ENCODE measurements around the gene ABCA12. TPM values are rescaled to one million over a fixed set of nuclear protein-coding genes. Genes with fewer than 3 reads are reported as not detected.

Gene ABCA12
- total and polyA plus RNA-seq, 10 of the 15 experiments (the other 5 are each of a cell fraction or from before 2014, with no cell fraction given) = 1.2 to 12.1 (median 6.0) TPM

DNA sequence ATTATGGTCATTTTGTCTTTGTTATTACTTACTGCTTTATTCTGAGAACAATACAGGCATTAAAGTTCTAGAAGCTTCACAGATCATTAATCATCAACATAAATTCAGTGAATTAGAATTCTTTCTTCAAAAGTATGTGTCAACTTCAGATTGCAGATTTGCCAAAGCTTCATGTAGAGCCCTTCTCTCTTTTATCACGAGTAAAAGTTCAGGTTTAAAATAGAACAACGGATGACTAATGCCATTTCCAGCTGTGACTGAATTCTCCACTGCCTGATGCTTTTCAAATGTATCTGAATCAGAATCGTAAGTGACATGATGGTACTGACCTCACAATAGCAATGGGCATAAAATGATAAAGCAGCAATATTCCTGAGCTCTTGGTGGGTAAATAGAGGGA is 116.0 kb downstream of the ABCA12 start (continued):
- TF ChIP-seq SUPT20H (IDR thresholded peaks at IDR 0.05; ENCODE audit: borderline replicate concordance, control insufficient read depth, low read depth, low read length) = no peak
- TF ChIP-seq, protein P1, sequence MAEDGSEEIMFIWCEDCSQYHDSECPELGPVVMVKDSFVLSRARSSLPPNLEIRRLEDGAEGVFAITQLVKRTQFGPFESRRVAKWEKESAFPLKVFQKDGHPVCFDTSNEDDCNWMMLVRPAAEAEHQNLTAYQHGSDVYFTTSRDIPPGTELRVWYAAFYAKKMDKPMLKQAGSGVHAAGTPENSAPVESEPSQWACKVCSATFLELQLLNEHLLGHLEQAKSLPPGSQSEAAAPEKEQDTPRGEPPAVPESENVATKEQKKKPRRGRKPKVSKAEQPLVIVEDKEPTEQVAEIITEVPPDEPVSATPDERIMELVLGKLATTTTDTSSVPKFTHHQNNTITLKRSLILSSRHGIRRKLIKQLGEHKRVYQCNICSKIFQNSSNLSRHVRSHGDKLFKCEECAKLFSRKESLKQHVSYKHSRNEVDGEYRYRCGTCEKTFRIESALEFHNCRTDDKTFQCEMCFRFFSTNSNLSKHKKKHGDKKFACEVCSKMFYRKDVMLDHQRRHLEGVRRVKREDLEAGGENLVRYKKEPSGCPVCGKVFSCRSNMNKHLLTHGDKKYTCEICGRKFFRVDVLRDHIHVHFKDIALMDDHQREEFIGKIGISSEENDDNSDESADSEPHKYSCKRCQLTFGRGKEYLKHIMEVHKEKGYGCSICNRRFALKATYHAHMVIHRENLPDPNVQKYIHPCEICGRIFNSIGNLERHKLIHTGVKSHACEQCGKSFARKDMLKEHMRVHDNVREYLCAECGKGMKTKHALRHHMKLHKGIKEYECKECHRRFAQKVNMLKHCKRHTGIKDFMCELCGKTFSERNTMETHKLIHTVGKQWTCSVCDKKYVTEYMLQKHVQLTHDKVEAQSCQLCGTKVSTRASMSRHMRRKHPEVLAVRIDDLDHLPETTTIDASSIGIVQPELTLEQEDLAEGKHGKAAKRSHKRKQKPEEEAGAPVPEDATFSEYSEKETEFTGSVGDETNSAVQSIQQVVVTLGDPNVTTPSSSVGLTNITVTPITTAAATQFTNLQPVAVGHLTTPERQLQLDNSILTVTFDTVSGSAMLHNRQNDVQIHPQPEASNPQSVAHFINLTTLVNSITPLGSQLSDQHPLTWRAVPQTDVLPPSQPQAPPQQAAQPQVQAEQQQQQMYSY (CRISPR knock-in tag; IDR thresholded peaks at IDR 0.05) = no peak
- TF ChIP-seq, protein P2, sequence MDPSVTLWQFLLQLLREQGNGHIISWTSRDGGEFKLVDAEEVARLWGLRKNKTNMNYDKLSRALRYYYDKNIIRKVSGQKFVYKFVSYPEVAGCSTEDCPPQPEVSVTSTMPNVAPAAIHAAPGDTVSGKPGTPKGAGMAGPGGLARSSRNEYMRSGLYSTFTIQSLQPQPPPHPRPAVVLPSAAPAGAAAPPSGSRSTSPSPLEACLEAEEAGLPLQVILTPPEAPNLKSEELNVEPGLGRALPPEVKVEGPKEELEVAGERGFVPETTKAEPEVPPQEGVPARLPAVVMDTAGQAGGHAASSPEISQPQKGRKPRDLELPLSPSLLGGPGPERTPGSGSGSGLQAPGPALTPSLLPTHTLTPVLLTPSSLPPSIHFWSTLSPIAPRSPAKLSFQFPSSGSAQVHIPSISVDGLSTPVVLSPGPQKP (IDR thresholded peaks at IDR 0.05; ENCODE audit: low read depth, low read length) = no peak
- TF ChIP-seq, protein P3, sequence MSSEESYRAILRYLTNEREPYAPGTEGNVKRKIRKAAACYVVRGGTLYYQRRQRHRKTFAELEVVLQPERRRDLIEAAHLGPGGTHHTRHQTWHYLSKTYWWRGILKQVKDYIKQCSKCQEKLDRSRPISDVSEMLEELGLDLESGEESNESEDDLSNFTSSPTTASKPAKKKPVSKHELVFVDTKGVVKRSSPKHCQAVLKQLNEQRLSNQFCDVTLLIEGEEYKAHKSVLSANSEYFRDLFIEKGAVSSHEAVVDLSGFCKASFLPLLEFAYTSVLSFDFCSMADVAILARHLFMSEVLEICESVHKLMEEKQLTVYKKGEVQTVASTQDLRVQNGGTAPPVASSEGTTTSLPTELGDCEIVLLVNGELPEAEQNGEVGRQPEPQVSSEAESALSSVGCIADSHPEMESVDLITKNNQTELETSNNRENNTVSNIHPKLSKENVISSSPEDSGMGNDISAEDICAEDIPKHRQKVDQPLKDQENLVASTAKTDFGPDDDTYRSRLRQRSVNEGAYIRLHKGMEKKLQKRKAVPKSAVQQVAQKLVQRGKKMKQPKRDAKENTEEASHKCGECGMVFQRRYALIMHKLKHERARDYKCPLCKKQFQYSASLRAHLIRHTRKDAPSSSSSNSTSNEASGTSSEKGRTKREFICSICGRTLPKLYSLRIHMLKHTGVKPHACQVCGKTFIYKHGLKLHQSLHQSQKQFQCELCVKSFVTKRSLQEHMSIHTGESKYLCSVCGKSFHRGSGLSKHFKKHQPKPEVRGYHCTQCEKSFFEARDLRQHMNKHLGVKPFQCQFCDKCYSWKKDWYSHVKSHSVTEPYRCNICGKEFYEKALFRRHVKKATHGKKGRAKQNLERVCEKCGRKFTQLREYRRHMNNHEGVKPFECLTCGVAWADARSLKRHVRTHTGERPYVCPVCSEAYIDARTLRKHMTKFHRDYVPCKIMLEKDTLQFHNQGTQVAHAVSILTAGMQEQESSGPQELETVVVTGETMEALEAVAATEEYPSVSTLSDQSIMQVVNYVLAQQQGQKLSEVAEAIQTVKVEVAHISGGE (CRISPR knock-in tag; IDR thresholded peaks at IDR 0.05) = no peak
- TF ChIP-seq, protein P4, sequence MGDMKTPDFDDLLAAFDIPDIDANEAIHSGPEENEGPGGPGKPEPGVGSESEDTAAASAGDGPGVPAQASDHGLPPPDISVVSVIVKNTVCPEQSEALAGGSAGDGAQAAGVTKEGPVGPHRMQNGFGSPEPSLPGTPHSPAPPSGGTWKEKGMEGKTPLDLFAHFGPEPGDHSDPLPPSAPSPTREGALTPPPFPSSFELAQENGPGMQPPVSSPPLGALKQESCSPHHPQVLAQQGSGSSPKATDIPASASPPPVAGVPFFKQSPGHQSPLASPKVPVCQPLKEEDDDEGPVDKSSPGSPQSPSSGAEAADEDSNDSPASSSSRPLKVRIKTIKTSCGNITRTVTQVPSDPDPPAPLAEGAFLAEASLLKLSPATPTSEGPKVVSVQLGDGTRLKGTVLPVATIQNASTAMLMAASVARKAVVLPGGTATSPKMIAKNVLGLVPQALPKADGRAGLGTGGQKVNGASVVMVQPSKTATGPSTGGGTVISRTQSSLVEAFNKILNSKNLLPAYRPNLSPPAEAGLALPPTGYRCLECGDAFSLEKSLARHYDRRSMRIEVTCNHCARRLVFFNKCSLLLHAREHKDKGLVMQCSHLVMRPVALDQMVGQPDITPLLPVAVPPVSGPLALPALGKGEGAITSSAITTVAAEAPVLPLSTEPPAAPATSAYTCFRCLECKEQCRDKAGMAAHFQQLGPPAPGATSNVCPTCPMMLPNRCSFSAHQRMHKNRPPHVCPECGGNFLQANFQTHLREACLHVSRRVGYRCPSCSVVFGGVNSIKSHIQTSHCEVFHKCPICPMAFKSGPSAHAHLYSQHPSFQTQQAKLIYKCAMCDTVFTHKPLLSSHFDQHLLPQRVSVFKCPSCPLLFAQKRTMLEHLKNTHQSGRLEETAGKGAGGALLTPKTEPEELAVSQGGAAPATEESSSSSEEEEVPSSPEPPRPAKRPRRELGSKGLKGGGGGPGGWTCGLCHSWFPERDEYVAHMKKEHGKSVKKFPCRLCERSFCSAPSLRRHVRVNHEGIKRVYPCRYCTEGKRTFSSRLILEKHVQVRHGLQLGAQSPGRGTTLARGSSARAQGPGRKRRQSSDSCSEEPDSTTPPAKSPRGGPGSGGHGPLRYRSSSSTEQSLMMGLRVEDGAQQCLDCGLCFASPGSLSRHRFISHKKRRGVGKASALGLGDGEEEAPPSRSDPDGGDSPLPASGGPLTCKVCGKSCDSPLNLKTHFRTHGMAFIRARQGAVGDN (IDR thresholded peaks at IDR 0.05) = no peak
- TF ChIP-seq, protein P5, sequence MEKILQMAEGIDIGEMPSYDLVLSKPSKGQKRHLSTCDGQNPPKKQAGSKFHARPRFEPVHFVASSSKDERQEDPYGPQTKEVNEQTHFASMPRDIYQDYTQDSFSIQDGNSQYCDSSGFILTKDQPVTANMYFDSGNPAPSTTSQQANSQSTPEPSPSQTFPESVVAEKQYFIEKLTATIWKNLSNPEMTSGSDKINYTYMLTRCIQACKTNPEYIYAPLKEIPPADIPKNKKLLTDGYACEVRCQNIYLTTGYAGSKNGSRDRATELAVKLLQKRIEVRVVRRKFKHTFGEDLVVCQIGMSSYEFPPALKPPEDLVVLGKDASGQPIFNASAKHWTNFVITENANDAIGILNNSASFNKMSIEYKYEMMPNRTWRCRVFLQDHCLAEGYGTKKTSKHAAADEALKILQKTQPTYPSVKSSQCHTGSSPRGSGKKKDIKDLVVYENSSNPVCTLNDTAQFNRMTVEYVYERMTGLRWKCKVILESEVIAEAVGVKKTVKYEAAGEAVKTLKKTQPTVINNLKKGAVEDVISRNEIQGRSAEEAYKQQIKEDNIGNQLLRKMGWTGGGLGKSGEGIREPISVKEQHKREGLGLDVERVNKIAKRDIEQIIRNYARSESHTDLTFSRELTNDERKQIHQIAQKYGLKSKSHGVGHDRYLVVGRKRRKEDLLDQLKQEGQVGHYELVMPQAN (conservative IDR thresholded peaks at IDR 0.05) = no peak
- TF ChIP-seq HCFC1 (IDR thresholded peaks at IDR 0.05; ENCODE audit: low read length) = no peak
- no peak for TF ChIP-seq TBL1XR1 (IDR thresholded peaks at IDR 0.05; ENCODE audit: low read depth, low read length)
- no peak for TF ChIP-seq ZSCAN29 (IDR thresholded peaks at IDR 0.05)
- TF ChIP-seq ZNF207 (IDR thresholded peaks at IDR 0.05; ENCODE audit: borderline replicate concordance) = no peak
- TF ChIP-seq, protein P6, sequence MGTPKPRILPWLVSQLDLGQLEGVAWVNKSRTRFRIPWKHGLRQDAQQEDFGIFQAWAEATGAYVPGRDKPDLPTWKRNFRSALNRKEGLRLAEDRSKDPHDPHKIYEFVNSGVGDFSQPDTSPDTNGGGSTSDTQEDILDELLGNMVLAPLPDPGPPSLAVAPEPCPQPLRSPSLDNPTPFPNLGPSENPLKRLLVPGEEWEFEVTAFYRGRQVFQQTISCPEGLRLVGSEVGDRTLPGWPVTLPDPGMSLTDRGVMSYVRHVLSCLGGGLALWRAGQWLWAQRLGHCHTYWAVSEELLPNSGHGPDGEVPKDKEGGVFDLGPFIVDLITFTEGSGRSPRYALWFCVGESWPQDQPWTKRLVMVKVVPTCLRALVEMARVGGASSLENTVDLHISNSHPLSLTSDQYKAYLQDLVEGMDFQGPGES (IDR thresholded peaks at IDR 0.05) = no peak
- TF ChIP-seq LARP7 (IDR thresholded peaks at IDR 0.05) = no peak
- TF ChIP-seq SMARCA5 (IDR thresholded peaks at IDR 0.05) = no peak
- TF ChIP-seq TAF1 (IDR thresholded peaks at IDR 0.05; ENCODE audit: borderline replicate concordance, low read depth, low read length) = no peak
- no peak for TF ChIP-seq RFX5 (IDR thresholded peaks at IDR 0.05; ENCODE audit: low read depth, low read length)
